Fibroblast of villous mesenchyme (primary cell): ENCODE results near the gene RAP1GAP2. TPM values are rescaled to one million over a fixed set of nuclear protein-coding genes. Genes with fewer than 3 reads are reported as not detected.

Experiments used
- DNase-seq: peaks from one replicate; pipeline ENCODE4 v3.0.0-alpha.2; 2010; ENCODE audit warnings: low read depth
- H3K4me3 ChIP-seq: 2 replicates; pipeline ENCODE4 v1.5.1; 2011; ENCODE audit warnings: low read depth, mild to moderate bottlenecking, low read length
- CTCF ChIP-seq: IDR thresholded peaks from 2 replicates; pipeline ENCODE4 v1.5.1; 2012; ENCODE audit warnings: low read depth, mild to moderate bottlenecking, low read length; ENCODE audit not compliant: insufficient read depth
- total RNA-seq: library from RNA; depleted of rRNA; stranded (reverse); fragments of >200 nt; gene quantifications from 2 replicates; pipeline ENCODE4 v1.2.3, GENCODE V29; 2012

The RAP1GAP2 gene
- total RNA-seq, 1 donor: 5.2 TPM

GRCh38 chr17:3033741-3034577 lies 237.7 kb downstream of the RAP1GAP2 start:
- no peak overlapping the region for H3K4me3 ChIP-seq
- DNase-seq: no peak

GRCh38 chr17:3034578-3034920 lies 238.3 kb downstream of the RAP1GAP2 start:
- DNase-seq: no peak
- no peak for TF ChIP-seq CTCF
- no peak overlapping the region for H3K4me3 ChIP-seq

More at GRCh38 chr17:3033741-3034577, 237.7 kb downstream of the RAP1GAP2 start:
- TF ChIP-seq CTCF: no peak

GRCh38 chr17:3035256-3035967 lies 239.2 kb downstream of the RAP1GAP2 start:
- no peak for DNase-seq
- no peak overlapping the region for H3K4me3 ChIP-seq
- no peak for TF ChIP-seq CTCF

GRCh38 chr17:3035968-3036280 lies 239.7 kb downstream of the RAP1GAP2 start:
- DNase-seq: no peak
- TF ChIP-seq CTCF: no peak
- no peak overlapping the region for H3K4me3 ChIP-seq

- no peak for DNase-seq
- TF ChIP-seq CTCF: no peak
Measured at GRCh38 chr17:3036800-3037199, 240.6 kb downstream of the RAP1GAP2 start.

GRCh38 chr17:3037259-3037658 lies 241.0 kb downstream of the RAP1GAP2 start:
- no peak for TF ChIP-seq CTCF
- H3K4me3 ChIP-seq: no peak overlapping the region
- DNase-seq: no peak

More at GRCh38 chr17:3036800-3037199, 240.6 kb downstream of the RAP1GAP2 start:
- H3K4me3 ChIP-seq: no peak overlapping the region
